OCI-LY7 (cell line): Measurements from ENCODE around the gene CMSS1.

Experiments
- EZH2phosphoT487 ChIP-seq: fragments of 200-600 bp; sonication (generic); IDR thresholded peaks from 2 replicates; pipeline ENCODE4 v1.6.1; 2018; ENCODE audit warnings: low read depth, borderline replicate concordance, mild to moderate bottlenecking, mixed run types, antibody characterized with exemption, low read length, moderate library complexity, mixed read lengths
- TF ChIP-seq, protein P1 (sequence below): fragments of 200-600 bp; sonication (generic); conservative IDR thresholded peaks from 2 replicates; pipeline ENCODE4 v1.5.1; 2014; ENCODE audit warnings: mild to moderate bottlenecking, antibody characterized with exemption, low read length, moderate library complexity, mixed read lengths

DNA sequence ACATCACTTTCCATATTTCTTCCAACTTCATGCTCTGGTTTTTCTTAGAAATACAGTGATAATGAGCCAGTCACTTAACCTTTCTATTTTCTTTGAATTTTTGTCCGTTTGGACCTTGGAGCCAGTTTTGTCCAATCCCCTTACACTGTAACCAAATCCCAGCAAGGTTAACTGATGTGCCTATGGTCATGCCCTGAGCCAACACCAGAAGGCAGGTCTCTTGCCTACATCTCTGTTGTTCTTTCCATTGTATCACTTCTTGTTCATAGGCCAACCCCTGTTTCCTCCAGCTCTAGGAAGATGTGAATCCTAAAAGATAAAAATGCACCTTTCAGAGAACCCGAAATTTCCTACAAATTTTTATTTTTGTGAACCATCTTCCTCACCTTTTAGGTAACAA, 122.7 kb downstream of the CMSS1 start:
- TF ChIP-seq, protein P1, sequence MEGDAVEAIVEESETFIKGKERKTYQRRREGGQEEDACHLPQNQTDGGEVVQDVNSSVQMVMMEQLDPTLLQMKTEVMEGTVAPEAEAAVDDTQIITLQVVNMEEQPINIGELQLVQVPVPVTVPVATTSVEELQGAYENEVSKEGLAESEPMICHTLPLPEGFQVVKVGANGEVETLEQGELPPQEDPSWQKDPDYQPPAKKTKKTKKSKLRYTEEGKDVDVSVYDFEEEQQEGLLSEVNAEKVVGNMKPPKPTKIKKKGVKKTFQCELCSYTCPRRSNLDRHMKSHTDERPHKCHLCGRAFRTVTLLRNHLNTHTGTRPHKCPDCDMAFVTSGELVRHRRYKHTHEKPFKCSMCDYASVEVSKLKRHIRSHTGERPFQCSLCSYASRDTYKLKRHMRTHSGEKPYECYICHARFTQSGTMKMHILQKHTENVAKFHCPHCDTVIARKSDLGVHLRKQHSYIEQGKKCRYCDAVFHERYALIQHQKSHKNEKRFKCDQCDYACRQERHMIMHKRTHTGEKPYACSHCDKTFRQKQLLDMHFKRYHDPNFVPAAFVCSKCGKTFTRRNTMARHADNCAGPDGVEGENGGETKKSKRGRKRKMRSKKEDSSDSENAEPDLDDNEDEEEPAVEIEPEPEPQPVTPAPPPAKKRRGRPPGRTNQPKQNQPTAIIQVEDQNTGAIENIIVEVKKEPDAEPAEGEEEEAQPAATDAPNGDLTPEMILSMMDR: no peak
- no peak for TF ChIP-seq EZH2phosphoT487
